HL-60/S4 treated with phorbol 12-myristate 13-acetate at 8.2 ng/mL for 4 days and 3 days (cell line): ENCODE measurements around the gene VSIR.

Experiments
- in situ Hi-C: fragments of 300-500 bp; cut with MboI; formaldehyde crosslinking; loops from 2 replicates; pipeline ENCODE4 v1.15.0; 2022; ENCODE audit warnings: low sequenced_read_pairs

Gene VSIR

DNA sequence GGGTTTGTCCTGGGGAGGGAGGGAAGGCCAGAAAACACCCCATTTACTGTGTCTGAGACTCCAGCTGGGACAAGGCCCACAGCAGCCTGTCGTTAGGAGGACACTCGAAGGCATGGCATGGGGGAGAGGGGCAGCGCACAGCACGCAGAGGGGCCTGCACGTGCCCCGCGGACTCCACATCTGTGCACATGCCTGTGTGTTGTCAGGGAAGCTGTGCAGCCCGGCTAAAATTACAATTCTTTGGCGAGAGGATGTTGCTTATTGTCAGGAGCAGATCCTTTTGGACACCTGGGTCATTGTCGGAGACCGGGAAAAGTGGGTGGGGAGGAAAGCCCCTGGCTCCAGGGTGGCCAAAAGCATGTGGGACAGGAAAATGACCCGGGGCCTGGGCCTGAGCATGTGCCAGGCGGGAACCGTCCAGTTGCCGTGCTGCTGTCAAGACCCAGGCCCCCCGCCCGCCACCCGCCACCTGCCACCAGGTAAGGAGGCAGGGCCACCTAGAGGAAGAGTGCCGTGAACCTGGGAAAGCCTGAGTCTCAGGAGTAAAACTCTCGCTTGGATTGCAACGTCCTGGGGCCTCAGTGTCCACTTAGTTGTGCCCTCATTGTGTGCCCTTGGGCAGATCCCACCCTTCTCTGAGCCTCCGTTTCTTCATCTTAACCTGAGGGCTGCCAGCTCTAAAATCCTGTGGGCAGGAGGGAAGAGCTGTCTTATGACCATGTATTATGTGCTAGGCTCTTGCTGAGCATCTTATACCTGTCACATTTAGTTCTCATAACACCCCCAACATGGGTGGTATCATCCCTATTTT is 7.2 kb downstream of the VSIR start:
- in situ Hi-C loops: no loop called here

DNA sequence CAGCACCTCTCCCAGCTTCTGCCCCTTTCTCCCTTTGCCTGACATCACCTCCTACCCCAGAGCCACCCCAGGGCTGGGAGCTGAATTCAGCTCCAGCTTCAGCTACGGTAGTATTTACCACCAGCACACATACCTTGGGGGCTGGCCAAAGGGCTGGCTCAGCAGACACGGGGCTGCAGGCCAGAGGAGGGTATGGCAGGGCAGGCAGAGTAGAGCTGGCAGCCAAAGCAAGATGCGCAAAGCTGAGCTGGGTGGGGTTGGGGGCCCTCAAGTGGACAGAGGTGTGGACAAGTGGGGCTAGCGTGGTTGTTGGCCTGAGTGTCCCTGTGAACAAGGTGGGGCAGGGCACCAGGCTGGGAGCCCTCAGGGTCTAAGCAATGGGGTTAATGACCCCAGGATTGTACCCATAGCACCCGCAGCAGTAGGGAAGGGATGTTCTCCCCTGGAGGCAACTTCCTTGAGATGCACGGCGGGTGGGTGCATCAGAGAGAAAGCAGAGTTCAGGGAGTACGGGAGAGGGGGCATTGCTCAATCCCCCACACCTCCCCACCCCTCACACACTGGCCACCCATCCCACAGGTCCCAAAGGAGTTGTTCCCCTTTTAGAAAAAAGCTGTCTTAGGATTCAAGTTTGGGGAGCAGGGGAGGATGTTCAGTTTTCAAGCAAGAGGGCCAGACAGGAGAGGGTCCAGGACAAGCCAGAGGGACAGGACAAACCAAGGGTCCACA is 8.0 kb downstream of the VSIR start:
- in situ Hi-C loops: no loop called here

DNA sequence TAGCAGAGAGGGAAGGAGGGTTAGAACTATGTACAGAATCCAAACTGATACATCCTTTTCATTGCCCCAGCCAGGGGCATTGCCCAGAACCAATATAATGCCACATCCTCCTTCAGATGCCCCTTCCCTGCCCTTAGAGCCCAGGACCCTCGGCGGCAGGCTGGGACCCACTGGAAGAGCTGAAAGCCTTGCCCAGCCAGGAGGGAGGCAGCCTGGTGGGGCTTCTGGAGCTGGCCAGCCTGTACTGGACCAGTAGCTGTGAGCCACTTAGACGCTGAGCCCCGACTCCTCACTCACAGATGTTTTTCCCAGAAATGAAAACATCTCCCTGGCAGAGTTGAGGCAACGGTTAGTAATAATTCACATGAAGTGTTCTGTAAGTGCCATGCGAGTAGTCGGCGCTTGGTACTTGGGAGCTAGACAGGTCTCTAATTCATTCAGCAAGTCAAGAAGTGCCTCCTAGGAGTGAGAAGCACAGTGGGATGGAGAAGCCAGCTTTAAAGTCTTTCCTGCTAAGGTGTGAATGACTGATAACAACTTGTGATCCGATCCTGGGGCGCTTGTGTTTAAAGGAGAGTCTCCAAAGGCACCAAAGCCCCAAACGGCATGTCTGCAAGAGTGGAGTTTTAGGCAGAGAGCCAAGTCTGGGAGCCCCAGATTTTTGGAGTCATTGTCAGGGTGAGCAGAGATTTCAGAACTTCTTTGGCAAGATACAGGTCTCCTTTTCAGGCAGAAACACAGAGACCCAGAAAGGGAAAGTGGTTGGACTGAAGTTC is 9.8 kb downstream of the VSIR start:
- in situ Hi-C loops: no loop called here

DNA sequence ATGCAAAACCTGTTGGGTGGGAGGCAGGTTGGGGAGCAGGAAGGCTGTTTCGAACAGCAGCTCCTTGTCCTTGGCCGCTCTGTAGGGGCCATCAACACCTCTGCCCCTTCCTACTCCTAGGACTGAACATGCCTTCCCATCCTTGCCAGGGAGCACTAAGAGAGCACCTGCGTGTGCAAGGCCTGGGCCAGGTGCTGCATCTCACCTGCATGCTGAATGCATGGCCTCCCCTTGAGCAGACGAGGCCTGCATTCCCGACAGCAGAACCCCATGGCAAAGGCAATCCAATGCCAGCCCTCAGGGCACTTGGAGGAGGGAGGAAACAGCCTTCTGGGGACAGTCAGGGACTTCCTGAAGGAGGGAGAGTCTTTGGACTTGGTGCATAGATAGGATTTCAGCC is 11.0 kb downstream of the VSIR start:
- in situ Hi-C loops: no loop called here

DNA sequence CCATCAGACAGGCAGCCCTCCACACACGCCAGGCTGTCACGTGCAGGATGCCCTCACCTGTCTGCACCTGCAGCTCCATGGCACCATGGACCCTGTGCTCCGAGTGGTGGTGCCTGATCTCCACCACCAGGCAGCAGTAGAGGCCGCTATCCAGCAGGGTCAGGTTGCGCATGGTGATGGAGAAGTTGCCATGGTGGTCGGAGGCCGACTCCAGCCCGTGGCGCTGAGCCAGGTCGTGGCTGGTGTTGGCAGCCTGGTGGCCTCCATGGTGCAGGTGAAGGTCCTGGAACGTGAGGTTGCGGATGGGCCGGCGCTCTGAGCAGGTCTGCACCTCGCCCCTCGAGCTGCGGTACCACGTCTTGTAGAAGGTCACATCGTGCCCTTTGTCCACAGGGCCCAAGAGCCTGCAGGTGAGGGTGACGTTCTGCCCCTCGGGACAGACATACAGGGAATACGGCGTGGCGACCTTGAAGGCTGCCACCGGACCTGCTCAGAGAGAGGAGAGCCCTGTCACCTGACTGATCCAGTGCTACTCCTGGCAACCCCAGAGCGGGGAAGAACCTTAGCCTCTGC is 11.7 kb downstream of the VSIR start:
- in situ Hi-C loops: no loop called here

DNA sequence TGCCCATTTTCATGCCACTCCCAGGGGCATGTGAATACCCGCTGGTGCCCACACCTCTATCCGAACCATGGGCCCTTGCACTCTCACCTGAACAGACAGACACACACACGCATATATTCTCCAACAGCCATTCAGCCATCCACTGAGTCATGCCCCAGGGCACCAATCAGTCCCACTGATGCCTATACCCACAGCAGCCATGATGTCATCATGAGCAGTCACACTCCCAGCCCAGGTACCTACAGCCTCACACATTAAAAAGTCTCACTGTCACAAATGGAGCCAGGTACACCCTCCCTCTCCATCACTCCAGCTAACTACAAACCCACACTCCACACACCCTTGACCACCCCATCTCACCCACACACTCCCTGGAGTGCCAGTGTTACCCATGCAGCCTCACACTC is 12.2 kb downstream of the VSIR start:
- in situ Hi-C loops: no loop called here

DNA sequence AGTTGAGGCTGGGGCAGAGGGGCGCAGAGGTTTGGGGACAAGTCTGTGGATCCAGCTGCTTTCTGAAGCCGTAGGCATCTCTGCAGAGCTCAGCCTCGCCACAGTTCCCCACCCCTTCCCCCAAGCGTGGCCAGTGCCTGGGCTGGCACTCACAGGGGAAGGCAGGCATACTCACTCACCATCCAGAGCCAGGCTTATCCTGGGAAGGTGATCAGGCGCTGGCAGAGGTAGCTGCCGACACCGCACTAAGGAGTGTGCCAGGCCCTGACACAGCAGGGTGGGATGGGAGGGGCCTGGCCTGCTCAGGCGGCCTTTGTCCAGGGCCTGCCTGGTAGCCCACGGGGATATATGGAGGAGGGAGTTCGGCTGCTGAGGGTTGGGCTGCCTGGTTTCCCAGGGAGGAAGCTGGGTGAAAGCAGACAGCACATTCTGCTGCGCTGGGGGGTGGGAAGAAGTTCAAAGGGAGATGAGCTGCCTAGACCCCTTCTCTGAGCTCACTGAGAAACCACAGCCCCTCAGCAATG is 15.9 kb downstream of the VSIR start:
- in situ Hi-C loops: no loop called here

DNA sequence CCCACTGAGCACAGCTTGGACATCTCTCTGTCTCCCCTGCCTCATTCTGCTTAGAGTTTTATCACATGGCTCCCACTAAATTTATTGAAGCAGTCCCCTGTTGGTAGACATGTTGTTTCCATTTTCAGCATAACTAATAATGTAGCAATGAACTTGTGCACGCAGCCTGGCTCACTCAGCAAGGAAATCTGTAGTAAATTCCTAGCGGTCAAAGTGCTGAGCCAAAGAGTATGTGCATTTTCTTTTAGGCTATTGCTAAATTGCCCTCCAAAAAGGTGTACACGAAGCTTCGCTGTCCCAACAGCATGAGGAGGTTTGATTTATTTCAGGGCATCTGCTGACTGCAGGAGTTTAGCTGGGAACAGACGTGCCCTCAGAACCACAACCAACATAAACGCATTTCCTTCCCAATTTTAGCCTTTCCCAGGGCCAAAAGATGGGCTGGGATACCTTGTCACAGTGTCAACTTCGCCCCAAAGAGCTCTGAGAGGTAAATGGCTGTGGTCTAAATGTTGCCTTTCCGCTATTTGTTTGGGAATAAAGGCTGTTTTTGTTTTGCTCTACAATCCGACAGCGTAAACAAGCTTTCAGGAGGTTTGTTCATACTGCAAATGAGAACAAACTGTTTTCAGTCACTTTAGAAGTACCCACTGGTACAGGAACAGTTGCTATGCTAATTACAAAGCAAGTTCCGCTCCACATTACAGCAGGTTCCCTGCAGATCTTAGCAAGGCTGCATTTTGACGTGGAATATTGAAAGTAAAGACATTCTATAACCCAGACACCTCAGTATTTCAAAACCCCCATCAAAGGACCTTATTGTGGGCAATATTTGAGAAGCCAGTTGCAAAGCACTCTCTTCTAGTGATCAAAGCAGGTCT is 16.8 kb downstream of the VSIR start:
- in situ Hi-C loops: no loop called here

DNA sequence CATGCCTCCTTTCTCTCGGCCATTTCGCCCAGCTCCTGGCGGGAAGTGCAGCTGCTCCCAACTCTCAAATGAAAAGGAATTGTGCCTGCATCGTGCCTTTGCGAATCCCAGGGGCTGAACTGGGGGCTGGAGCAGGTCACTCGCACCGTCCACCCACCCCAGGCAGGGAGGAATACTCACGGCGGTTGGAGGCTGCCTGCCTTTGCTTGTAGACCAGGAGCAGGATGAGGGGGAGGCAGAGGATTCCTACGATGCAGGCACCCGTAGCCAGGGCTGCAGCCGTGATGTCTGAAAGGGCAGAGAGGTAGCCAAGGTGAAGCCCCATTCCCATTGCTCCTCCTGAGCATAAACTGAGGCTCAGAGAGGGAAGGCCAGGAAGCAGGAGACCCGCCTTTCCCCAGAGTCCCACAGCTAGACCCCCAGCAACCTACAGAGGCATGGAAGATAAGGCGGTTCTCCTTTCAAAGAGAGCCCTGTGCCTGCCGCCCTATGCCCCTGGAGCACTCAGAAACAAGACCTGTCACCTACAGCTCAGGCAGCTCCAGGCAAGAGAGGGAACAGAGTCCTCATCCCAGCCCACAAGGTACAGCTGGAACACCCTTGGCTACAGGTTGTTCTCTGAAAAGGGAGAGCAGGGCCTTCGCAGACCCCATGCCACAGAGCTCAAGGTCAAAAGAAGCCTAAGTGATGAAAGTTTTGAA is 18.0 kb downstream of the VSIR start:
- in situ Hi-C loops: no loop called here

DNA sequence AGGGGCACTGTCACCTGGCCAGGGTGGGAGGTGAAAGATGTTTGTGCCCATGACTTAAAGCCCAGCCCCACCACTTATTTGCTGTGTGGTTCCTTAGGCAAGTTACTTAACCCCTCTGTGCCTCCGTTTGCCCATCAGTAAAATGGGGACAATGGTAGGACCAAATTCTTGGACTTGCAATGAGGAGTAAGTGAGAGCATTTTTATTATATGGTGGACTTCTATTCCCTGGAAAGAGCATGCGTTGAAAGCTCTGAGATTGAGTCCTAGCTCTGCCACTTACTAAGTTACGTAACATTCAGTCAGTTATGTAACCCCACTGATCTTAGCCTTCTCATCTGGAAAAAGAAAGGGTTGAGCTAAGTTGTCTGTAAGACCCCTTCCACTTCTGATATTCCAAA is 18.8 kb downstream of the VSIR start:
- in situ Hi-C loops: no loop called here

DNA sequence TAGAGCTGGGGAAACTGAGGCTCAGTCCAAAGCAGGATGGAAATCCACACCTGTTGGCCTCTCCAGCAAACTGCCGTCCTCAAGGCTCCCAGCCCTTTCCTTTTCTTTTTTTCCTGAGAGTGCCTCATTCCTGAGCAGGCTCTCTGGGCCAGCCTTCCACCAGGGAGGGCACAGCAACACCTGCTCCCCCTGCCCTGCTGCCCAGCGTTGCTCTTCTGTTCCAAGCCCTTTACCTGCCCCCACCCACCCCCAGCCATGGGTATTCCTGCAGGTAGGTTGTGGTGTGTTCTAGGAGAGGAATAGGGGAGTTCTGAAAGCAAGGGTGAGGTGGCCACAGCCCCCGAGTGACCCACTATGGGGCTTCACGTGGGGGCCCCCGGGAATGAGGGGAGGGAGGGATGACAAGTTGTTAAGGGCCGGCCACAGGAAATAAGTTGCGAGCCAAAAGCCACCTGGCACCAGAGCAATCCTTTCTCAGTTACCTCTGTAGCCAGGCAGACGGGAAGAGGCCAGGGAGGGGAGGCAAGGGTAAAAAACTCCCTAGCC is 19.3 kb downstream of the VSIR start:
- in situ Hi-C loops: no loop called here

DNA sequence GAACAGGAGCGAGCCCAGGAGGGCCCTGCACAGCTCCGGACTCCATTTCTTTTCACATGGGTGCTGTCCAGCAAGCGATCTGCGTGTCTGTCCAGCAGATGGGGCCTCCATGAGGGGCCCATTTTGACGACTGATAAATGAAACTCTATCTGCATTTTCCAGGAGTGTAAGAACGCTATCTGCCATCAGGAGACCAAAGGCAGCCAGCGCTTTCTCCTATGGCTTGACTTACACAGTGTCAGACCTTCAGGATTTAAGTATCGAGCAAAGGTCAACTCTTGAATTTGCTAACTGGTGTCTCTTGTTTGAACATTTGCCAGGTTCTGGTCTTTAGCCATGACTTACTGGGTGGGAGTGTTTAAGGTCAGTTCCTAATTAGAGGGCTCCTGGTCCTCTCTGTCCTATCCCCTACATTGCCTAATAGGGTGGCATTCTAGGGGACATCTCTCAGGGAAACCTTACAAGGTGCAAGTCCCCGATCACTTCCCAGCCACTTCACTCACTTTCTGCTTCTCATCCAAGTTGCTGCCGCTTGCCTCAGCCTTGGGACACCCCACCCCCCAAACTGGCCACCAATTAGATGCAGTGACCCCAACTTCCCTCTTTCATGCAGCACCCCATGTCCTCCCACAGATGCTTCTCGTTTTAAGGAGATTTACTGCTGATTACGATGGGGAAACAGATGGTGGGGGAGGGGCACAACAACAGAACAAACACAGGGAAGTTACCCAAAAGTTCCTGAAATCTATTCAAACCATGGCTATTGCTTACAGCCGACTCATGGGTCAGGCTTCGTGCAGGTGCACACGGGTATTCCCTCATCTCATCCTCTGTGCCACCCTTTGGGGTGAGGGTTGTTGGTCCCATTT is 20.0 kb downstream of the VSIR start:
- in situ Hi-C loops: no loop called here

DNA sequence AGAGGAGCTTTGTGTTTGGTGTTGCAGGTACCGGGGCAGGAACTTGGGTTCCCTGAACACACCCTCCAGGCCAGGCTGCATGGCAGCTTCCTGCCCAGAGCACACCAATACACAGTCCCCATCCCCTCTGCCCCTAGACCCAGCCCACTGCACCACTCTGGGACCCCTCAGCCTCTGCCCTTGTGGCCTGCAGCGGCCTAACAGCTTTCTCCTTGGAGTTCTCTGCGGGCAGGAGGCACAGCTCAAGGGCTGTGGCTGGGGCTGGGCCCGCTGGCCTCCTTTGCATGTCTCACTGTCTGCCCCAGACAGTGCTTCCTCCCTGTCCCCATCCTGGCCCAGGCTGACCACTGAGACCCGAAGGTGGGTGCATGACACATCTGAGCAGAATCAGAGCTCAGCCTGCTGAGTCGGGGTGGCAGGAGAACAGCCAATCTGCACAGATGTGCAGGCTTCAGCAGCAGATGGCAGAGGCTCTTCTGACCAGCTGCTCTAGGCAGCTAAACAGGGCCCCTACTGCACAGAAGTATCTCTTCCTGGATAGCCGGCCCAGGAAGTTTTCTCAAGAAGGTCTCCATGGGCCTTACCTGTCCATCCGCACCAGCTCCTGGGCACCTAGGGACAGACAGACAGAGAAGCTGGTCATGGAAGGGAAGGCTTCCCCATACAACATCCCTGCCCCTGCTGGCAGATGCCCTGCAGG is 20.8 kb downstream of the VSIR start:
- in situ Hi-C loops: no loop called here

DNA sequence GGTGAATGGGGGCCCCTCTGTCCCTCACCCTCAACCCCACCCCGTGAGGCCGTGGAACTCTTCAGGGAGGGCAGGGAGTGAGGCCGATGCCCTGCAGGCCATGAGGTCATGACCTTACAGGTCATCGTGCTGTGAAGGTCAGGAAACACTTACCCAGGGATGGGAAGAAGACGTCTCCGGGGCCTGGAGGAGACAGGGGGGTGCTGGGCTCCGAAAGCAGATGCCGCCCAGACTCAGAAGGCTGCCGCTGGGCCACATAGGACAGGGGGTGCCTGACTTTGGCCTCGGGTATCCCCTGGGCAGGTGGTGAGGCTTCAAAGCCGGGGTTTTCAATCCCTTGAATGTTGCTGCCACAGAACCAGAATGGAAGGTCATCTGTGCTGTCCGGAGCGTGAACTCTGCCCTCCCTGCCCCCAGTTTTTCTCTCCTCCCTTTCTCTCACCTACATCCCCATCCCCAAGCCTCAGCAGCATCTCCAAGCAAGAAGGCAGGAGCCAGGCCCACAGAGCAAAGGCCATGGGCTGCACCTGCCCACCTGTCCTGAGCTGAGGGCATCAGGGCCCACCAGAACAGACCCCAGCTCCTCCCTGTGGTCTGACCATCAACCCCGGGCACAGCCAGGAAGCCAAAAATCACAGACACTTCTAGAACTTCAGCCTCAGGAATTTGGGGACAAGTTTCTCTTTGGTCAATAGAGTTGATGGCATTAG is 21.6 kb downstream of the VSIR start:
- in situ Hi-C loops: no loop called here

DNA sequence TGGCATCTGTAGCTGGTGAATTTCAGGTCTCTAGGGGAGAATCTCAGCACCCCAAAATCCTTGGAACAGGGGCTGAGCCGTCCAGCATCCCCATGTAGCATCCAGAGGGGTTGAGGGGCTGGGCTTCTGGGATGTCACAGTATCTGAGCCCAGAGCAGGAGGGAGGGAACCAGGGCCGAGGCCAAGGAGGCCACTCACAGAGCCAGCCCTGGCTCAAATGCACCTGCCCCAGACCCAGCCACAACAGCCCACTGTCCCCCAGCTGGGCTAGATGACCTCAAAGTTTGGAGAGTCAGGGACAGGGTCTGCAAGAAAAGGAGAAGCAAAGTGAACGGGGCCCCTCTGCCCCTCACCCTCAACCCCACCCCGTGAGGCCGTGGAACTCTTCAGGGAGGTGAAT is 22.3 kb downstream of the VSIR start:
- in situ Hi-C loops: no loop called here

DNA sequence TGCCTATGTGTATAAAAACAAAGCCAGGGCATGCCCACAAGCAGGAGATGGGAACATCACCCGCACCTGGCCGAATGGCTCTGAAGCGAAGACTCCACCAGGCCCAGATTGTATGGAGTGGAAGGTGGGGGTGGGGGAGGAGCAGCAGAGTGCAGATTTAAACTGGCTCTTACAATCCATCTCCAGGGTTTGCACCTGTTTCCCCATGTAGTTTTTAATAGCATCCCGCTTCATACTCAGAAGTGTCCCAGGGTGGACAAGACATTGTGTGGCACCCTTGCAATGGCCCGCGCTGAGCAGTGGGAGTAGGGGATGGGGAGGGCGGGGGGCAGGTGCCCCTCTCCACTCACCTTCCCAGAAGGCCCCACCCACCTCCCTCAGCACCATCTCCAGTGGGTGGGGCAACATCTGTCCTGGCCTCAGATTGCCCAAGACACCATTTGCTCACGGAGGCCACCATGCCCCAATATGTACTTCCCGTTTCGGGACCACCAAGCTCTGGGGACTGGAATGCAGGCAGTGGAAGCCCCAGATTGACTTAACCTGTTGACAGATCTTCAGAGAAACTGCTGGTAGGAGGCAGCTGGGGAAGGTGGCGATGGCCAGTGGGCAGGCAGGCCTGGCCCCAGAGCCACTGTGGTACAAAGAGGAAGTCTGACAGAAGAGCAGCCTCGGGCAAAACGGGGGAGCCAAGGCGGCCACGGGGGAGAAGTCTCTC is 23.0 kb downstream of the VSIR start:
- in situ Hi-C loops: no loop called here
